ENCODE measurements around the gene BCL2L13.
A peak's percentile ranks its signal among the peaks of the same experiment; 100 is the strongest.

Gene BCL2L13

GRCh38 chr22:17767233-17768065, 128.9 kb downstream of the BCL2L13 start:
- DNase-seq, result no peak

GRCh38 chr22:17769013-17769715, 130.6 kb downstream of the BCL2L13 start:
- DNase-seq, result no peak

GRCh38 chr22:17769716-17770082, 131.1 kb downstream of the BCL2L13 start:
- no peak for DNase-seq

- no peak for DNase-seq
Measured at GRCh38 chr22:17770180-17771077, 131.9 kb downstream of the BCL2L13 start.

GRCh38 chr22:17772249-17772957, 133.8 kb downstream of the BCL2L13 start:
- DNase-seq, result no peak

GRCh38 chr22:17772958-17773605, 134.5 kb downstream of the BCL2L13 start:
- no peak for DNase-seq

- peak; percentile 33 for DNase-seq
Measured at GRCh38 chr22:17773606-17774205, 135.1 kb downstream of the BCL2L13 start.

- no peak for DNase-seq
Measured at GRCh38 chr22:17774206-17774925, 135.8 kb downstream of the BCL2L13 start, which contains the start of gene BID. Gene BID, minus strand, starts transcription at chr22:17774469. Its CDS starts 24,353 bp downstream, at chr22:17750116.

GRCh38 chr22:17774926-17775685, 136.5 kb downstream of the BCL2L13 start:
- no peak for DNase-seq

- DNase-seq, result no peak
Measured at GRCh38 chr22:17775781-17776465, 137.4 kb downstream of the BCL2L13 start.

- DNase-seq, result no peak
Measured at GRCh38 chr22:17777005-17777716, 138.6 kb downstream of the BCL2L13 start.

GRCh38 chr22:17777717-17778044, 139.1 kb downstream of the BCL2L13 start:
- no peak for DNase-seq

GRCh38 chr22:17778412-17778976, 139.9 kb downstream of the BCL2L13 start:
- DNase-seq, result no peak

GRCh38 chr22:17779286-17780115, 140.9 kb downstream of the BCL2L13 start:
- no peak for DNase-seq

GRCh38 chr22:17780116-17780740, 141.7 kb downstream of the BCL2L13 start:
- no peak for DNase-seq
